HepG2 (cell line): ENCODE results near the gene PACS2. TPM values are rescaled to one million over a fixed set of nuclear protein-coding genes. Genes with fewer than 3 reads are reported as not detected.

Source experiments
- AHR ChIP-seq: IDR thresholded peaks from 2 replicates; pipeline ENCODE4 v1.6.1; 2018; ENCODE audit warnings: missing genetic modification reagents, missing compliant biosample characterization
- HMGA1 ChIP-seq: sonication (generic); formaldehyde crosslinking; conservative IDR thresholded peaks from 2 replicates; pipeline ENCODE4 v1.4.0; 2020; ENCODE audit warnings: missing genetic modification reagents
- KLF16 ChIP-seq, 2 experiments: sonication (generic) in 1 of 2; formaldehyde crosslinking in 1 of 2; IDR thresholded peaks; 2 replicates each; pipeline versions ENCODE4 v1.6.1 to v1.8.0; 2016 to 2023; ENCODE audit warnings: missing genetic modification reagents in 2 of 2, missing compliant biosample characterization in 1 of 2
- NR2C2 ChIP-seq: sonication (generic); formaldehyde crosslinking; IDR thresholded peaks from 2 replicates; pipeline ENCODE4 v1.4.0; 2020; ENCODE audit warnings: missing genetic modification reagents, mild to moderate bottlenecking, moderate library complexity, borderline replicate concordance
- RBM22 ChIP-seq: fragments of 200-400 bp; formaldehyde crosslinking; optimal IDR thresholded peaks from 2 replicates; pipeline ENCODE3; 2017; ENCODE audit warnings: mild to moderate bottlenecking, low read length, moderate library complexity
- SRY ChIP-seq: sonication (generic); formaldehyde crosslinking; IDR thresholded peaks from 2 replicates; pipeline ENCODE4 v1.8.0; 2022; ENCODE audit warnings: mild to moderate bottlenecking, missing genetic modification reagents
- TOPORS ChIP-seq: sonication (generic); formaldehyde crosslinking; IDR thresholded peaks from 2 replicates; pipeline ENCODE4 v1.8.0; 2023; ENCODE audit warnings: mild to moderate bottlenecking, missing genetic modification reagents
- ZBTB2 ChIP-seq: sonication (generic); formaldehyde crosslinking; IDR thresholded peaks from 2 replicates; pipeline ENCODE4 v1.8.0; 2022; ENCODE audit warnings: low read depth, missing genetic modification reagents
- ZBTB38 ChIP-seq: sonication (generic); formaldehyde crosslinking; IDR thresholded peaks from 2 replicates; pipeline ENCODE4 v1.5.1; 2020; ENCODE audit warnings: mild to moderate bottlenecking, missing genetic modification reagents
- ZIK1 ChIP-seq: sonication (generic); formaldehyde crosslinking; IDR thresholded peaks from 2 replicates; pipeline ENCODE4 v1.5.0; 2020; ENCODE audit warnings: mild to moderate bottlenecking, low read depth, missing genetic modification reagents, borderline replicate concordance
- ZNF615 ChIP-seq: sonication (generic); formaldehyde crosslinking; IDR thresholded peaks from 2 replicates; pipeline ENCODE4 v1.5.0; 2020; ENCODE audit warnings: mild to moderate bottlenecking, missing genetic modification reagents, borderline replicate concordance
- ZNF781 ChIP-seq: sonication (generic); formaldehyde crosslinking; IDR thresholded peaks from 2 replicates; pipeline ENCODE4 v1.5.1; 2020; ENCODE audit warnings: borderline replicate concordance, mild to moderate bottlenecking, missing genetic modification reagents; ENCODE audit errors: not compliant biosample characterization
- polyA plus RNA-seq, 8 experiments: library from polyadenylated mRNA; depleted of rRNA in 3 of 8; stranded (reverse) in 7 of 8; unstranded in 1 of 8; fragments of >200 nt; fragmentation: Illumina TruSeq in 4 of 8; extraction: Trizol in 4 of 8; gene quantifications; 2 replicates each; pipeline versions ENCODE4 v1.2.1 to v1.2.3, GENCODE V29; 2011 to 2016; ENCODE audit warnings: low read depth in 4 of 8, missing spikeins in 1 of 8, mixed read lengths in 1 of 8; ENCODE audit not compliant: insufficient read depth in 1 of 8
- total RNA-seq, 5 experiments: library from RNA; depleted of rRNA; stranded (reverse); fragments of >200 nt; fragmentation: Illumina TruSeq; extraction: Trizol; gene quantifications; 2 replicates each; pipeline ENCODE4 v1.2.3, GENCODE V29; 2016; ENCODE audit warnings: low read depth in 1 of 5
- TF ChIP-seq, protein P1 (sequence below): sonication (generic); formaldehyde crosslinking; IDR thresholded peaks from 2 replicates; pipeline ENCODE4 v1.4.0; 2020; ENCODE audit warnings: missing genetic modification reagents, mild to moderate bottlenecking, borderline replicate concordance

The PACS2 gene
- total and polyA plus RNA-seq, 2 of the 13 experiments (the other 11 are each of a cell fraction or from before 2014, with no cell fraction given), result 23.6 to 27.6 TPM

DNA sequence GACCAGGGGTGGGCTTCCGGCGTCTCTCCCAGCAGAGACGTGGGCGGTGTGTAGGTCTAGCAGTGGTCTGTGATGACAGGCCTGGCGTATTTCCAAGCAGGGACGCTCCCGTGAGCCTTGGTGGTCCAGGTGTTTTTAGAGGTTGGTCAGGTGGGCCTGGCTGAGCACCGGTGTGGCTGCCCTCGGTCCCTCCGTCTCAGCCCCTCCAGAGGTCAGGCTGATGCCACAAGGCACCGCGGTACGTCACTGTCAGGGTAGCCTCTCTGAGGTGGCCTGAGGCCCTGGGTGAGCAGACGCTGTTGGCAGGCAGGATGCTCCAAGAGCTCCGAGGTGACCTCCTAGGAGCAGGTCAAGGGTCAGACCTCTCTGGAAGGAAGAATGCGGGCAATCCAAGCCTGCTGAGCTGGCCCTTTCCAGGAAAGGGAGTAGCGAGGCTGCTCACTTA lies 118.6 kb downstream of the PACS2 start (continued):
- TF ChIP-seq ZBTB2 (CRISPR knock-in tag), result no peak
- TF ChIP-seq ZIK1, result no peak
- no peak for TF ChIP-seq HMGA1 (CRISPR knock-in tag)
- no peak for TF ChIP-seq TOPORS (CRISPR knock-in tag)
- no peak for TF ChIP-seq AHR (CRISPR knock-in tag)
- no peak for TF ChIP-seq SRY
- TF ChIP-seq NR2C2 (CRISPR knock-in tag), result no peak
- TF ChIP-seq, protein P1, sequence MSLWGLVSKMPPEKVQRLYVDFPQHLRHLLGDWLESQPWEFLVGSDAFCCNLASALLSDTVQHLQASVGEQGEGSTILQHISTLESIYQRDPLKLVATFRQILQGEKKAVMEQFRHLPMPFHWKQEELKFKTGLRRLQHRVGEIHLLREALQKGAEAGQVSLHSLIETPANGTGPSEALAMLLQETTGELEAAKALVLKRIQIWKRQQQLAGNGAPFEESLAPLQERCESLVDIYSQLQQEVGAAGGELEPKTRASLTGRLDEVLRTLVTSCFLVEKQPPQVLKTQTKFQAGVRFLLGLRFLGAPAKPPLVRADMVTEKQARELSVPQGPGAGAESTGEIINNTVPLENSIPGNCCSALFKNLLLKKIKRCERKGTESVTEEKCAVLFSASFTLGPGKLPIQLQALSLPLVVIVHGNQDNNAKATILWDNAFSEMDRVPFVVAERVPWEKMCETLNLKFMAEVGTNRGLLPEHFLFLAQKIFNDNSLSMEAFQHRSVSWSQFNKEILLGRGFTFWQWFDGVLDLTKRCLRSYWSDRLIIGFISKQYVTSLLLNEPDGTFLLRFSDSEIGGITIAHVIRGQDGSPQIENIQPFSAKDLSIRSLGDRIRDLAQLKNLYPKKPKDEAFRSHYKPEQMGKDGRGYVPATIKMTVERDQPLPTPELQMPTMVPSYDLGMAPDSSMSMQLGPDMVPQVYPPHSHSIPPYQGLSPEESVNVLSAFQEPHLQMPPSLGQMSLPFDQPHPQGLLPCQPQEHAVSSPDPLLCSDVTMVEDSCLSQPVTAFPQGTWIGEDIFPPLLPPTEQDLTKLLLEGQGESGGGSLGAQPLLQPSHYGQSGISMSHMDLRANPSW (CRISPR knock-in tag), result no peak
- peak; percentile 53 for TF ChIP-seq RBM22
- 0 out of 2 replicates have a peak, but pooled peaks have one; percentile 20 for TF ChIP-seq ZBTB38 (CRISPR knock-in tag)
- TF ChIP-seq ZNF781 (CRISPR knock-in tag), result no peak
- TF ChIP-seq KLF16 (CRISPR knock-in tag; IDR thresholded peaks at IDR 0.05), result no peak
- TF ChIP-seq ZNF615 (CRISPR knock-in tag), result no peak
